GM19397 (cell line): ENCODE data around the gene XKR3.
"Not testable (repeated sequence)": the region's sequence is repeated elsewhere in the genome, so short reads cannot be mapped to it uniquely, and the experiment has no call there.

ENCODE experiments used
- ATAC-seq: cut with Tn5 transposase; IDR thresholded peaks from one replicate; pipeline ENCODE4 v1.9.1; 2021; ENCODE audit warnings: mild to moderate bottlenecking, moderate library complexity; ENCODE audit not compliant: unreplicated experiment

The XKR3 gene

DNA sequence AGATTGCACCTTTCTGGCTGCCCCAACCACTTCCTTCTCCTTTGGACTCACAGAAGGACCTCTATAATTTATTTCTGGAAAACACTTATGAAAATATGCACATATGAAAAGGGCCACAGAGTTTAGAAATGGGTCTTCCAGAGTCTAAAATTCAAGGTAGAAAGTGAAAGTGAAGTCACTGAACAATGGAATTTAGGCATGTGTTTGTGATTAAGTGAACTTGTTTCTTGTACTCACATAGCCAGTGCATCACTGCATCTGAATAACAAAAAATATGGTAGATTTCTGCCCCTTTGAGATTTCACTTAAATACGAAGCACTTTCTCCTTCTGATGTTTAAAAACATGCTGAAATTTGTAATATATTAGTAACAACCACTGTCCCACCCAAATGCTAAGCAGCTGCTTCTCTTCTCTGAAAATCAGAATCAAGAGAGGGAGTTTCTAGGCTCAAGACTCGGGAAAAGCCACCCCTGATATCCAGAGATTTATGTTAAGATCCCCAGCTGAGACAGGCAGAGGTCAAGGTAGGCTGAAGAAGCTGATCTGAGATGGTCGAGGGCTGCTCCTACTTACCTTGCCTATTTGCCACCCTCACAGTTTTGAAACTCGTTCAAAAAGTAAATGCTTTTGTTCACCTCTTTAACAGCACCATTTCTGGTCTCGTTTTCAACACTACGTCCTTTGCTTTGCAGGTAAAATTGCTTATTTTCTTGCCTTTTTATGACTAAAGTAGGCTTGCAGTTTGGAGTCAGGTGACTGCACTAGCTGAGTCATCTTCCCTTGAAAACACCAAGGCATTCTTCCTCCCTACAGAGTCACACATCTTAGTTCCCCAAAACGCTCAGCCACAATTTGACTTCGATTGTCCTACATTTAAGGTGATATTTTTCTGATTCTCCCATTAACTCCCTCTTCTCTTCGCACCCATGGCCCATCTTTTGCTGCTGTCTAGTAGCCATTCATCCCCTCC, at the start of gene XKR3:
TSS of gene XKR3 (minus strand) at position 696 of the 972 bp plus-strand sequence. CDS start 17,338 bp downstream, outside the sequence.
- ATAC-seq = no peak

DNA sequence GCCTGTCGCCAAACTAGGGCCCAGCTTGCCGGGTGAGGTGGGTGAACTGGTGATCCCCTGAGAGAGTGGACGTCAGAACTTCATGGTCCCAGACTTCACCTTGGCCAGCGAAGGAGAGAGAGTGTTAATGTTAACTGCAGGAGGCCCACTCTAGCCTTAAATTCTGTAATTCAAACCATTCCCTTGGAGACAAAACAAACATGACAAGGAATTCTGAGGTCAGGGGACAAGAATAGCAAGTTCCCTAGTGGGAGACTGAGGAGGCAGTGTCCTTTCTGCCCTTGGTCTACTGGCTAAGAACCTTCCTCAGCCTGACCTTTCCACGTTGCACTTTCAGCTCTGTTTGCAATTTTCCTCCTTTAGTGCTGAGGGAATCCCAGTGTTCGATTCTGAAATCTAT, 44.4 kb upstream of the XKR3 start:
- not testable (repeated sequence) for ATAC-seq

DNA sequence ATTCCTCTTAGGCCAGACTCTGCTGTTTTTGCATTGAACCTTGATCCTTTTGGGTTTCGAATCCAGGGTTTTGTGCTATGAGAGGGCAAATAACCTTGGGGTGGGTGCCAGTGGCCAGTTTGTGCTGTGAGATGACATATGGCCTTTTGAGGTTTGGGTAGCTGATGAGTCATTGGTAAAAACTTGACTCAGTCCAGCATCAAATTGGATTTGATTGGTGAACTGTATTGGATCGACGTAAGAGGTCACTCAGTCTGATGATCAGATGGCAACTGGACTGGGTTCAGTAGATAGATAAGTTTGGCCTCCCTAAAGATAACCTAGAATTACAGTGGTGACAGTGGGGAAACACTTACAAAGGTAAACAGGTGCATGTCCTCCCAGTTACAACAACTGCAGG, 41.0 kb upstream of the XKR3 start:
- ATAC-seq = no peak

DNA sequence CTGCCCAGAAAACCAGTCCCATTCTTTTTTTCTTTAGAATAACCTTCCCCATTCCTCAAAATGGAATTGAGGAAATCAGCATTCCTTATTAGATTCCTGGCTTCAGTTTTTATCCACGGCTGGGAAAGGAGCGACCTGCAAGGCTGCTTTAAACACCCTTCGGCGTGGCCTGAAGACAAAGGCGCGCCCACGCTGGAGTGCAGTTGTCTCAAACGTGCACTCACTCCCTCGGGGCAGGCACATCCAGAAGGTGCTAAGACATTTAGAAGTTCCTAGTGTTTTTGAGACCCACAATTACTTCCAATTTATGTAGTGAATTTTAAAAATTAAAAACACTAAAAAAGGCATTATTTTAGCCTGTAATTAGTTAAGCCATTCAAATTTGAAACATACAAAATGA, 31.6 kb upstream of the XKR3 start:
- ATAC-seq = not testable (repeated sequence)

DNA sequence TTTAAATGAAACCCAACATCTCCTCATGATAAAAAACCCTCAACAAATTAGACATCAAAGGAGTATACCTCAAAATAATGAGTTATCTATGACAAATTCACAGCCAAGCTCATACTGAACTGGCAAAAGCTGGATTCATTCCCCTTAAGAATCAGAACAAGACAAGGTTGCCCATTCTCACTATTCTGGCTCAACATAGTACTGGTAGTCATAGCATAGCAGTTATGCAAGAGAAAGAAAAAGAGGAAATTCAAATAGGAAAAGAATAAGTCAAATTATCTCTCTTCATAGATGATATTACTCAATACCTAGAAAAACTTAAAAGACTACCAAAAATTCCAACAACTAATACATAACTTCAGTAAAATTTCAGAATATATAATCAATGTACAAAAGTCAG, 29.4 kb upstream of the XKR3 start:
- ATAC-seq = no peak

DNA sequence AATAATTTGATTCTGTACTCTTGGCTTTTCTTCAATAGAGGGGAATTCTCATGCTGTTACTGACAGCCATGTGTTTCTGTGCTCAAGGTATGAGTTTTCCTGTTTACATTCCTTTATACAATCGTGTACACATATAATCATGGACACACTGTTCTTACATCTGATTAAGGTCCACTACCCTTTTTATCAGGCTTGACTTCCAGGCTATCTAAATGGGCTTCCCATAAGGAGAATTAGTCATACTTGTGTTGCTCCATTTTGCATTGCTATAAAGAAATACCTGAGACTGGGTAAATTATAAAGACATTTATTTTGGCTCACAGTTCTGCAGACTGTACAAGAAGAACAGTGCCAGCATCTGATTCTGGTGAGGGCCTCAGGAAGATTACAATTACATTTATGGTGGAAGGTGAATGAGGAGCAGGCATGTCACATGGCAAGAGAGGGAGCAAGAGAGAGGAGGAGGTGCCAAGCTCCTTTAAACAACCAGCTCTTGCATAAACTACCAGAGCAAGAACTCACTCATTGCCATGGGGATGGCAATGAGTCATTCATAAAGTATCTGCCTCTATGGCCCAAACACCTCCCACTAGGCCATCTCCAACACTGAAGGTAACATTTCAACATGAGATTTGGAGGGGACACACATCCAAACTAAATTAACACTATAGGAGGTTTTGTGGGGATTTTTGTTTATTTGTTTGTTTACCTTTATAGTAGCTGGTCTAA, 26.2 kb upstream of the XKR3 start:
- not testable (repeated sequence) for ATAC-seq

DNA sequence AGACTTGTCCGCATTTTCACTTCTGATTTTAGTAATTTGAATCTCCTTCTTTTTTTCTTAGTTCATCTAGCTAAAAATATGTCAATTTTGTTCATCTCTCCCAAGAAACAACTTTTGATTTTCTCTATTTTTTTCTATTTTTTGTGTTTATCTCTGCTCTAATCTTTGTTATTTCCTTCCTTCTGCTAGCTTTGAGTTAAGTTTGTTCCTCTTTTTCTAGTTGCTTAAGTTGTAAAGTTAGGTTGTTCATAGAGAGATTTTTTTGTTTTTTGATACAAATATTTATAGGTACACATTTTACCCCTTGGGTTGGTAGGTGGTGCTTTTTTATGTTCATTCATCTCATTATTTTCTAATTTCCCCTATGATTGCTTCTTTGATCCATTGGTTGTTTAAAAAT, 22.1 kb upstream of the XKR3 start:
- ATAC-seq = no peak

DNA sequence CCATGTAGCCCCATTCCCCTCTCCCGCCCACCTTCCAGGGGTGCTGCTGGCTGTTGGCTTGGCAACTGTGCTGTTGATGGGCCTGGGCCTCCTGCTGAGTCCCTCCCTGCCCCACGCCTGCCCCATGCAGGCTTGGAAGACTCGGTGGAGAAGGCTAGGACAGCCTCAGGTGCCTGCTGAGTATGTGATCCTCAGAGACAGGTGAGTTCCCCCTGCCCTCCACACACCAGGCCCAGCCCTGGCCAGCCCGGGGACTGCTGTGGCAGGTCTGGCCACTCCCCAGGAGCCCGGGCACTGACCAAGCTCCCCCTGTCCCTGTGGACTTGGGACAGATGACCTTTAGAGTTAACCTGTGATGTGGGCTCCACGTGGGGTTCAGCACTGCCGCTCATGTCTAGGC, 20.7 kb upstream of the XKR3 start:
- no peak for ATAC-seq

DNA sequence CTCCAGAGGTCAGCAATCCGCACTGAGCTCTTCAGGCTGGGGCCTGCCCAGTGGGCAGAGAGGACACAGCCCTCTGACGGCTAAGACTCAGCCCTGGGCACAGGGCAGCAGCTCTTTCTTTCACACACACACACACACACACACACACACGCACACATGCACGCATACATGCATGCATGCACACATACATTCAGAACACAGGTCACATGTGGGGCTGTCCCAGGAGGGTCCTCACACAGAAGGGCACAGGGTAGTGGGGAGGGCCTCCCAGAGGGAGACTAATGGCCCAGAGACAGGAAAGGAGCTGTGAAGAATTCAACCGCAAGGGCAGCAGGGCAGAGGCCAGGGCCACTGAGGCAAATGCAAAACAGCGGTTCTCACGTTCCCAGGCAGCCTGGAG, 20.3 kb upstream of the XKR3 start:
- no peak for ATAC-seq

DNA sequence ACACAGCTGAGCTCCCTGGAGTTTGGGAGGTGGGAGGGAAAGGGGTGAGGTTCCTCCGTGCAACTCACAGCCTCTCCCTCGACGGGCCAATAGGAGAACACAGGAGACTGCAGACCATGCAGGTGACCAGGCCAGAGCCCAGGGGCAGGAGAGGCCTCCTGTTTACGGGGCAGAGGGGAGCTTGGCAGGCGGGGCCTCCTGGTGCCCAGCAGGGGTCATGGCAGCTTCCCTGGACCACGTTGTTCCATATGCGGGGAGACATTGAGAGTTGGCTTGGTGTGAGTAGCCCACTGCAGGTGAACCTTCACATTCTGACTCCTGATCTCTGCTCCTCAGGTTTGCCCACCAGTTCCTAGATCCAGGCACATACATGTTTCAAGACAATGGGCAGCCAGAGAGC, 19.3 kb upstream of the XKR3 start:
- no peak for ATAC-seq

DNA sequence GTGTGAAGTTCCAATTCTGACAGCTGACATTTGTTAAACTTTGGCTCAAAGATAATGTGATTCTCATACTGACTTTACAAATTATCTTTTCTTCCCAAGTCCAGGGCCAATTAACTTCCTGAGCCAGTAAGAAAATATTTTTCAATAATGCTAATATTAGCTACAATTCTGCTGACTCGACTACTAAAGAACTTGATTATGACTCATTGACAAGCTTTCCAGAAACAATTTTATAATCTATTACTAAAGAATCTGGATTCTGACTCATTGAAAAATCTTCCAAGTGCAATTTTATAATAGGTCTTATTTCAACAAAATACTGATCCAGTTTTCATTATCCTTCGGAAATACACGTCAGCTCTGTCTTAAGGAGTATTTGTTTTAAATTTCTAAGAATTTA, 12.9 kb upstream of the XKR3 start:
- ATAC-seq = no peak

DNA sequence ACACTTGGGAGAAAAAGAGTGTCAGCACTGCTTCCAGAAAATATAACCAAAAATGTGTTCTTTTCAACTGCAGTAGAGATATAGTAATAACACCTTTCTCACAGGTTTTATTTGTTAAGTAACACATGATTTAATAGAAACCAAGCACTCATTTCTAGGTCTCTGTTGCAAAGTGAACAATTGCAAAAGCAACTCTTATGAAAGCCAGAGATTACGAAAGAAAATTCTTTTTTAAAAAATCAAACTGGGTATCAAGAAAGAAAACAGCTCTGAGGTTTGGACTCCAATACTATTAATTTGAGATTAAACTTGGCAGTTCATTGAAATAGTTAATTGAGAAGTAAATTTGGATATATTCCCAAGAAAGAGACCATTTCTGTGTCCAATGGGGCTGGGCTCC, 9.8 kb upstream of the XKR3 start:
- no peak for ATAC-seq

DNA sequence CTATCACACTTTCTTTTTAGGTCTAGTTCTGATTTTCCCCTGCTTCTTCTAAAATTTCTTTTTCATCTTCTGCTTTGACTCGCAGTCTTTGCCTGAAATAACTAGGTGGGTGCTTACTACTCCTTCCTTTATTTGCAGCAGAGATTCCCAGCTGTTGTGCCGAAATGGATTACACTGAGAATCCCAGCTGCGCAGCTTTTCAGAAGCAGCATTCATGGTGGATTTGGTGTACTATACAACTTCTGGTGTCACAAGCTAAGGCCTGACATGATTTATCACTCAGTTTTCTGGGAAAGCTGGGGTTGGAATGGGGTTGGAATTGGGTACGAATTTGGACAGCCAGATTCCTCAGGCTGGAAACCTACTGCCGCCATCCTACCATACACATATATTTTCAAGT, 6.0 kb upstream of the XKR3 start:
- ATAC-seq = no peak

DNA sequence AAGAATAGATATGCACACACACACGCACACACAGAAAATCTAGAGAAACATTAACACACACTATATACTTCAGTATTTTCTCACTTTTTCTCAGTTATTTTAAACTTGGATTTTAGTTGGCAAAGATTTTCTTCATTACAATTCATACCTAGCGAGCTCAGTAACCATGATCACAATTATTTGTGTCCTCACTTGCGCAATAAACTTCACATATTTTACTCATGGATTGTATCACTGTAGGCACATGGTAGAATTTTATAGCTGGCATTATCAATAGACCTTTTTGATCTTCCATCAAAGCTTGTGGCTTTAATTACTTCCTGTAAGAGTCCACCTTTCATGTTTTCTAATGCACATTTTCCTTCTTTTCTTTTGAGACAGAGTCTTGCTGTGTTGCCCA, 4.8 kb upstream of the XKR3 start:
- no peak for ATAC-seq

DNA sequence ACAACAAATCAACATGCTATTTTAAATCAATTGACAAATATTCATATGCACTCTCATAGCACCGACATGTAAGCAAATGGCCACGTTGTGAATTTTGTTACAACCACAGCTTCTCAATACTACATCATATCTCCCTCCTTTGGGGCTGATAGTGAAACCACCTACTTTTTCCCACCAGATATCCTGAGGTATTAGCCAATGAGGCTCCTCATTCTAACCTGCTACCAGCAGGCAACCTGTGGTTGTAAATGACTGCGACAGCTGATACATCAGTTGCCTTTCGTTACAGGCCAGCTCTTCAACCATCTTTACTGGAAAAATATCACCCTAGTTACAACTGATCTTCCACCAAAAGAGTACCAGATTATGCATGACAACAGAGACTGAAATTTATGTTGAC, 3.7 kb upstream of the XKR3 start:
- no peak for ATAC-seq

DNA sequence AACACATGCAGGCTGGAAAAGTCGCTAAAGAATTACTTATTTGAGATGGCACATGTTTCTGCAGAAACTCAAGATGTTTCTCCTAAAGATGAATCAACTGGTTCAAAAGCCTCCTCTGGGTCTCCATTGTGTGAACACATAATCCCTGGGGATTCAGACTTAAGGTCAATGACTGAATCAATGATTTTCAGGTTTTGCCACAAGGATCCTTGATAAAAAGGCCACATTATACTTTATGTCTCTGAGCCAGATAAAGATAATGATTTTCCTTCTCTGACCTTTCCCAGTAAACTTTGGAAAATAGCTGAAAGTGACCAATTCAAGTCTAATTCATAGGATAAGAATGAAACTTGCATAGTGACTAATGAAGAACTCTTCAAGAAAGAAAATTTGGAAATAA, 2.3 kb upstream of the XKR3 start:
- no peak for ATAC-seq

DNA sequence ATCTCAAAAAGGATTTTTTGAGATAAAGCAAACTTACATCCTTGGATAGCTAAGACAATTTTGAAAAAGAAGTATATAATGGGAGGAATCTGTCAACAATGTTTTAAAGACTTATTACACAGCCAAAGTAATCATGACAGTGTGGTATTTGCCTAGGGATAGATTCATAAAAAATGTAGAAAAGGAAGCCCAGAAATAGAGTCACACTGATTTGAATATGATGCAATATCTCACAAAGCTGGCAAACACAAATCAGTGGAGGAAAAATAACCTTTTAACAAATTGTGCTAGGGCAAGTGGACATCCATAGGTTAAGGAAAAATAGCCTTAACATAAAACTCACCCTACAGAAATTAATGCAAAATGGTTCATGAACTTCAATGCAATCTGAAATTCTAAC, 6.0 kb downstream of the XKR3 start:
- ATAC-seq = no peak

DNA sequence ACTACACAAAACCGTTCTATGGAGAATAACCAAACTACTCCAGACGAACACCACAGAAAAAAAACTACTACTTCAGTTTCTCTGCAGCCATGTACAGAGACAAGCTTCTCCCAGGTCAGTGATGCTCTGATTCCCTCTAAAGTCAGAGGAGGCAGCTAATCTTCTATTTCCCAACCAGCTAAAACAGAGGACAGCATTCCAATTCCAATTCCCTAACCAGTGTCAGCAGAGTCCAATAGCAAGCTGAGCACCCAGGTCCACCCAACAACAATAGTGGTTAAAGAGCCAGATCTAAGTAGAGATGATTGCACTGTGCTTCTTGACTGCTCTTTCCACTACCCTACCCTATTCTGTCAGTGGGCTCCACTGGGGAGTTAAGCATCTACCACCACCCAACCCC, 6.7 kb downstream of the XKR3 start:
- ATAC-seq = no peak

DNA sequence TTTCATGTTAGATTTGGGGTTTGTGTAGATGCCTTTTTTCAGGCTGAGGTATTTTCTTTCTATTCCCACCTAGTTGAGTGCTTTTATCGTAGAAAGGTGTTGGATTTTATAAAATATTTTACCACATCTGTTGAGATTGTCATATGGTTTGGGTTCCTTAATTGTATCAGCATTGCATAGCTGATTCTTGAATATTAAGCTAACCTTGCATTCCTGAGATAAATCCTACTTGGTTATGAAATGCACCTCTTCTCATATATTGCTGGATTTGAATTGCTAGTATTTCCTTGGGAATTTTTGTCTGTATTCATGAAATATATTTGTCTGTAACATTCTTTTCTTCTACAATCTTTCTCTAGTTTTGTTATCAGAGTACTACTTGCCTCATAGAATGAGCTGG, 10.1 kb downstream of the XKR3 start:
- ATAC-seq = no peak

DNA sequence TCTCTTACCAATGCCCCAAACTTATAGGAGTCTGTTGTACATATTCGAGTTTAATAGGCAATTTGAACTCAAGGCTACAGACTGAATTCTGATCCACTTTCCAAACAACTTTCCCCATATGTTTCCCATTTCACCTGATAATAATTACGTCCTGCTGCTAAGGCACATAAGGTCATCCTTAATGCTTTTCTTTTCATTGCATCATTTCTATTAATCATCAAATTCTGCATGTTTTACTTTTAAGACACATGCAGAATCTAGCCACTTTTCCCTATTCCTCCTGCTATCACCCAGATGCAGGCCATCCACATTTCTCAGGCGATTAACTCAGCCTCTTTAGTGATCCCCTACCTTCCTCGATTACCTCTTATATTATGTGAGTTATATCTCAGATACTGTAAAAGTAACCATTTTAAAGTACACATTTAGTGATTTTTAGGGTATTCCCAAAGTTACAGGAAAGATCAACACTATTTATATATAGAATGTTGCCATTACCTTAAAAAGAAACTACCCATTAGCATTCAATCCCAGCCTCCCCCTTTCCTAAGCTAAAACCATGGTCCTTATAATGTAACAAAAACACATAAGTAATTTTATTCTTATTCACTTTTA, 14.9 kb downstream of the XKR3 start:
- no peak for ATAC-seq

DNA sequence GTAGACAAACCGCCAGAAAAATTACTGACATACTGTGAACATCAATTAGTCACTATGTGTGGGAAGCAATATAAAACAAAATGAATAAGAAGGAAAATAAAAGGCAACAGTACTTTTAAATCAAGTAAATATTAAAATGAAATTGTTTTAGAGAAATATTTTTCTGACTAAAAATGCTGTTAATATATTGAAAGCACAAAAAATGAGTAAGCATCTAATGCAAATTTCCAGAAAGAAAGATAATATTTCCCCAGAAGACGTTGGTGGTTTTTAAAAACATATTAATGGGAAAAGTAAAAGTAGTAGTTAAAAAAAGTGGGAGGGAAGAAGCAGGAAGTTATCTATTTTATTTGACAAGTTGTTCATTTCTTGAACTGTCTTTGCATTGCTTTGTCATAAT, 16.5 kb downstream of the XKR3 start:
- ATAC-seq = no peak

DNA sequence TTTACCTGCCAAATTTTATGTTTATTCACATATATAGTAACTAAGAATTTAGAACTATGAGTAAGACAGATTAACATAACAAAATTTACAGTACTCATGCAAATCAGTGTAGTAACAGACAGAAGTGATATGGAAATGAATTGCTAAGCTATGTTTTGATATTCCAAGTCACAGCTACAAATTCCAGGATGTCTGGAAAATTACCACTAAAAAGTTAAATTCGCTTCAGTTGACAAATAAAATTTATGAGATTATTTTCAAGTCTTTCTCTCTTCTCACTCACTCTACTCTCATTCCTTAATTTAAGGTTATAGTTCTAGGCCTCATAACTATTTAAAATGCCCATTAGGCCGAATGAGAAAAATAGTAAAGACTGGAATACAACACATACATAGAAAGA, 18.1 kb downstream of the XKR3 start:
- no peak for ATAC-seq
